HG02852 (cell line): Measurements from ENCODE around the gene PACC1.

ENCODE experiments used
- ATAC-seq: cut with Tn5 transposase; IDR thresholded peaks from one replicate; pipeline ENCODE4 v1.9.1; 2021; ENCODE audit warnings: mild to moderate bottlenecking, moderate library complexity; ENCODE audit not compliant: unreplicated experiment

Gene PACC1

GRCh38 chr1:212414328-212415106 is at the start of gene PACC1:
Gene PACC1, minus strand, starts transcription at chr1:212414886. Its CDS starts 129 bp downstream, at chr1:212414757.
- ATAC-seq: peak; percentile 95

DNA sequence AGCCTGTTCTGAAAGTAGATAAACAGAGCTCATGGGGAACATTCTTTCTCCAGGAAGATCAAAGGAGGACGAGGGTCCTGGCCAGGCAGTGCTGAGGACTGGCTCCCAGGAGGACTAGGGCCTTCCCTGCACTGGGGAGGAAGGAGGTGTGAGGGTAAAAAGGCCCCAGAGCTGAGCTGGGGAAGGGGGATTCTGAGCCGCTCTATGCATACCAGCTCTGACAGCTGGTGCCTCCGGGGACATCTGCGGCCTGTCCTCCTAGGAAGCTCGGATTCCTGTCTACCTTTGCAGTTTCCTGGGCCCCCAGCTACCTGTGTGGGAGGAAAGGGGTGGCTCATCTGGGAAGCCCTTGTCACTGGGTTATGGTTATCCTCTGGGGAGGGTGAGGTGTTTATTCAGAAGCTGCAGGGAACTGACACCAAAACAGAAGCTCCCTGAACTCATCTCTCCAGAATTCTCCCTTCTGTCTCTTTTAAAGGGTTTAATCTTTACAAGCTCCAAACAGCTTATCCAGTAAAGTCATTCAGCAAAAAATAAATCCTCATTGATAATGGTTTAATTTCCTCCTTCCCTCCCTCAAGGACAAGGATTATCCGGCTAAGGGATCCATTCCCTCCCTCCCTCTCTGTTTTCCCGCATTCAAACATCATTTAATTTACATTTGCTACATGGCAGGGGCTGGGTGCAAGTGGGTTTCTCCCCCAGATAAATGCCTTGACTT is 49.0 kb upstream of the PACC1 start:
- ATAC-seq: no peak

- ATAC-seq: no peak
These were observed 47.4 kb upstream of the PACC1 start for GRCh38 chr1:212461916-212462660.

- ATAC-seq: no peak
These were observed 45.7 kb upstream of the PACC1 start for GRCh38 chr1:212460376-212460775.

GRCh38 chr1:212459656-212460055 is 45.0 kb upstream of the PACC1 start:
- no peak for ATAC-seq

GRCh38 chr1:212458817-212459216 is 44.1 kb upstream of the PACC1 start:
- no peak for ATAC-seq

DNA sequence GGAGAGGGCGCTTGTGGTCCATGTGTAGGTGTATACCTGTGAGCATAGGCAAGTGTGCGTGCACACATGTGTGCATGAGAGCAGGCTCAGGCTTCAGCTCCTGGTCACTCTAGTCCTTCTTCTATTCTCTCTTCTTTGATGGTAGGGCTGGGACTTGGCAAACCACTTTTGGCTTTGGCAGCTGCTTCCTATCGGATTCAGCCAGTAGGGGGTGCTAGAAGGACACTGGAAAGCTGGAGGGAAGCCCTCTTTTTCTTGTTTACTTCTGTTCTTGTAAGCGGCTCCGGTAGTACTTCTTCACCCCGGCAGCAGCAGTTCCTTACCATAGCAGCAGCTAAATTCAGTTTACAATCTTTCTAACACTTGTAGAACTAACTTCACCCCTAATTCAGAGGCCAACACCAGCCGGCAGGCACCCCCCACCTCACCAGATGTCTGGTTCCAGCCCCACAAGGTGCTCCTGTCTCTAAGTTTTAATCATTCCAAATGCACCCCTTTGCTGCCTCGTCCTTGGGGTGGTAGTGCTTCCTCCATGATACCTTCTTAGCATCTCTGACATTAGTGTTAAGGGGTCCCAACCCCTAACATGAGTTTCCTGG is 43.2 kb upstream of the PACC1 start:
- no peak for ATAC-seq

GRCh38 chr1:212455803-212456528 is 41.3 kb upstream of the PACC1 start:
- ATAC-seq: peak; percentile 63

DNA sequence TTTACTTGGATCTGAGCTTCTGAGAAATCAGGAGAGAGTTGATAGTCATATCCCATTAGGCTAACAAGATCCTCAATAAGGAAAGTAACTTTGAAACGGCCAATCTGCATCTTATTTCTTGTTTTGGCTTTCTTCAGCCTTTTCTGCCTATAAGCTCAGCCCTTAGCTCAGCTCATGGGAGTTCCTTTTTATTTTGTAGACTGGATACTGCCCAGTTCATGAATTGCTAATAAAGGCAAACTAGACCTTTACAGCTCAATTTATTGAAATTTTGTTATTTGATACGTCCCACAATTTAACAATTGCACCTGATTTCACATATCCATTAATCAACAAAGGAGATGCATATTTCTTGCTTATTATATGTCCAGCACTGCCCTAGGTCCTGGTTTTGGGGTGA is 40.7 kb upstream of the PACC1 start:
- no peak for ATAC-seq

DNA sequence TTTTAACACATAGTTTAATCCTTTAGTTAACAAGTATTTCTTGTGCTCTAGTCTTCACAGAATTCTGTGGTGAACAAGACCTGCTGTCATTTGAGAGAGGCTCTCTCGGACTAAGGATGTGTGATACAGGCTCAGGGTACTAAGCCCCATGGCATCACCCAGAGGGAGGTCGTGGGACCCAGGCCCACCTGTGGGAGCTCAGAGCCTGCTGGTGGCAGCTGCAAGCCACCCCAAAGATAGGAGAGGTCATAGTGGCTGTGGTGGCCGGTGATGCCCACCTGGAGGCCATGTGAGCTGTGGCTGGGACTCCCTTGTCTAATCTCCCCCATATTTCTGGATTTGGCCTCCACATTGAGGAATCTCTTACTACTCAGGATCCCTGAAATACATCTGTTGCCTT is 40.1 kb upstream of the PACC1 start:
- ATAC-seq: no peak

GRCh38 chr1:212453156-212453857 is 38.6 kb upstream of the PACC1 start:
- ATAC-seq: no peak

DNA sequence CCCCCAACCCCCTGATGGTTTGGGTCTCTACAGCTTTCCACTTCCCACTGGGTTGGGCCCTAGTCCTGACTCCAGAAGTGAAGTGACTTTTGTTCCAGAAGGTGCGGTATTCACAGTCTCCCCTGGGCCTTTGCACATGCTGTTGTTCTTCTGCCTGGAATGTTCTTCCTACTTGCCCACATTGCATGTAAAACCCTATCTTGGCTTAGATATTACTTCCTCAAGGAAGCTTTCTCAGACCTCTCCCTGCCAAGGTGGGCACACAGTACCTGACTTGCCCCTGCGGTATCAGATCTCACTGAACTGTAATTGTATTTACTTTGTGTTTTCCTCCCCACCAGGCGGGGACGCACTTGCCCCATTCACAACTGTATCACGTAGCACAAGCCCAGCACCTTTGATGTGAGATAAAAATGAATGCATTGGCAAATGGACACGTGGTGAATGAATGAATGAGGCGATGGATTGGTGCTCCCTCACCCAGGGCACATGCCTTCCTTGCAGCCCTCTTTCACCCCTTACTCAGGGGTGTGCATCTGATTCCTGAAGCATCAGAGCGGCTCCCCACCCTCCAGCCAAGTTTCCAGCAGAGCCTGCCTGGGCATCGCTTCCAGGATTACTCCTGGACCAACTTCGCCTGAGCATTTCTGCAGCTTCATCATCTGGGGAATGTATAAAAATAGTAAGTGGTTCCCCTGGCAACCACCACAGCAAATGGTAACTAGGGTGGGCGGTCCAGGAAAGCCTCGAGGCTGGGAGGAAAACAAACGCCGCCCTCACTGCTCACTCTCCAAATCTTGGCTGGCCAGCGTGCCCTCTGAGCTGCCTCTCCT is 37.9 kb upstream of the PACC1 start:
- no peak for ATAC-seq

DNA sequence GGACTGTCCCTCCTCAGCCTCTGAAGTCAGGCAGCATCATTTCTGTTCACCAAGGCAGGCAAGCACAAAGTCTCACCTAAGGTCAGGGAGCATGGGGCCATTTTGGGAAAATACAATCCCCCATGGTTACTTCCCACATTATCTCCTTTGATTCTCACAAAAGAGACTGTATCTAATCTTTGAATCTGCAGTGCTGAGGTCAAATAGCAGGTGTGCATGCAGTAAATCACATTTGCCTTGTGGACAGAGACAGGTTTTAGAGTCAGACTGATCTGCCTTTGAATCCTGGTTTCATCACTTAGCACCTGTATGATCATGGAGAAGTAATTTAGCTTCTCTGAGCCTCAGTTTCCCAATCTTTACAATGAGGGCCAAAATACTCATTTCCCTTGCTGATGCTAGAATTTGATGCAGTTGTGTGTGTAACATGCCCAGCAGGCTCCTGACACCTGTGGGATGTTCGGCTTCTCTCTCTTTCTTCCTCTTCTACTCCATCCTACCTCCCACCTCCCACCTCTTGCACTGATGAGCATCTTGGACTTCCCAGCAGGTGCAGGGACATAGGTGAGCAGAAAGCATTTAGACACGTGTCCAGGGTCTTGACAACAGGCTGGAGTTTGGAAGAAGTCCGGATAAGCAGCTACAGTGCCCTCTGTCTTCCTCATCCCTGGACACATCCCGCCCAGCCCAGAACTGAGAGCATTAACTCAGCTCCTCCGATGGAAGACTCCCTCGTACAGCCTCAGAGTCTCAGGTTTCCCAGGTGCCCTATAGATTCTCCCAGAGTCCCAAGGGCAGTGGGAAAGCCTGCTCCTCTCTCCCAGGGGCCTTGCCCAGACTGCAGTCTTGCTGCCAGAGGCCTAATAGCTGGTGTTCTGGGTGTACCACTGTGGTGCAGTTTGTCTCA is 37.0 kb upstream of the PACC1 start:
- no peak for ATAC-seq

DNA sequence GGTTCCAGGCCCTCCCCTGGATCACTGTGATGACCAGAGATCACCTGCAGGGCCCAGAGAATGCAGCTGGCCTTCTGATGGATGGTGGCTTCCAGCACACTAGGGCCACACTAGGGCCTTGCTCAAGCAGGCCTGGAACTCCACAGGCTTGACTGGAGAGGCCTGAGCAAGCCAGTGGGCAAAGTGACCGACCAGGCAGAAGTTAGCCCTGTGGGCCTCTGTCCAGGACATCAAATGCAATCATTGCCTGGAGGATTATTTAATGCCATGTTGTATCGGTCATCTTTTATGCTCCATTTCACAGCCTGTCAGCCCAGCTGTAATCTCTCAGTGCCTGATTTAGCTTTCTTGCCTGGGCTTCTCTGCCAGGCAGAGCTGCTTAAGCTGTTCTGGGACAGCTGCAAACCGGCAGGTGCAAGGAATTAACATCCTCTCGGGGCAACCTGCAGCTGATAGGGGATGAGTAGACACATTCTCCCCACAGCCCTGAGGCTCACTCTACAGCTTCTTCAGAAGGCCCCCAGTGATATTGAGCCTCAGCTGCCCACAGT is 35.7 kb upstream of the PACC1 start:
- ATAC-seq: no peak

DNA sequence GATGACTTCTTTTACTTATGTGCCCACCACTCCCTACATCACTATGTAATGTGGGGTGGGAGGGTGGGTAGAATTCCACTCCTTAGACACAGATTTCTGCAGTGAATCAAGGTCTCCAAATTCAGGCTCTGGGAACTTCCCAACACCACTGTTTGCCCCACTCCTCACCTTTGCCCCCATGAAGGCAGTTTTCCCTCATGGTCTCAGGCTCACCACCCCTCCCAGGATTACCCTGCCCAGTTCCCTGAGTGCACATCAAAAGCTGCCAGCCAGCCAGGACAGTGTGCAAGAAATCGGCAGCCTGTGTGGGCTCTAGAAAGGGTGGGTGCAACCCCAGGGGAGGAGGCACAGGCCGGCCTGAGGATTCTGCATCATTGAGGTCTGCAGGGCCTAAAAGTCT is 32.8 kb upstream of the PACC1 start:
- ATAC-seq: no peak

GRCh38 chr1:212446333-212446732 is 31.6 kb upstream of the PACC1 start:
- no peak for ATAC-seq

GRCh38 chr1:212442408-212442807 is 27.7 kb upstream of the PACC1 start:
- no peak for ATAC-seq

DNA sequence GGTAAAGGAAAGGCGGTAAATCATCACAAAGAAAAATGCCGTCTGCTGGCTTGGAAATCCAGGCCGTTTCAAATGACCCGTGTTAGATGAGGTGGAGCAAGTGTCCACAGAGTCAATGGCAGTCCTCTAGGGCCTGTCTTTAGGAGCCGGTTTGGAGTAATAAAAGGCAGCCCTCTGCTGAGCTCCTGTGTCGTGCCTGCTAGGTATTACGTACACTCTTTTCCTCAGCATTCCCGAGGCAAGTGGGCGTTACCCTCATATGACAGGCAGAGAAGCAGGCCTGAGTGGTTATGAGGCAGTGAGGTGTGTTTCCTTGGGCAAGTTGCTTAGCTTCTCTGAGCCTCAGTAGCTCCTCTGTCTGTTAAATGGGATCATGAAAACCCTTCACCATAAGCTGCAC is 25.7 kb upstream of the PACC1 start:
- no peak for ATAC-seq
